ENCODE data around the gene ENTPD8.
A peak's percentile ranks its signal among the peaks of the same experiment; 100 is the strongest.
"Not testable (repeated sequence)": the region's sequence is repeated elsewhere in the genome, so short reads cannot be mapped to it uniquely, and the experiment has no call there.

ENTPD8 gene

GRCh38 chr9:137475666-137476065, 34.5 kb upstream of the ENTPD8 start:
- DNase-seq (ENCODE audit: low spot score), result no peak

- no peak for DNase-seq (ENCODE audit: low spot score)
These were observed 33.1 kb upstream of the ENTPD8 start for GRCh38 chr9:137474271-137474670.

- no peak for DNase-seq (ENCODE audit: low spot score)
These were observed 29.6 kb upstream of the ENTPD8 start for GRCh38 chr9:137470785-137471184.

- no peak for DNase-seq (ENCODE audit: low spot score)
These were observed 26.7 kb upstream of the ENTPD8 start for GRCh38 chr9:137467896-137468295.

GRCh38 chr9:137467161-137467581, 26.0 kb upstream of the ENTPD8 start:
- DNase-seq (ENCODE audit: low spot score), result peak; percentile 11

- DNase-seq (ENCODE audit: low spot score), result not testable (repeated sequence)
These were observed 25.4 kb upstream of the ENTPD8 start for GRCh38 chr9:137466389-137467085.

- DNase-seq (ENCODE audit: low spot score), result peak; percentile 14
These were observed 24.7 kb upstream of the ENTPD8 start for GRCh38 chr9:137465720-137466388.

- peak; percentile 16 for DNase-seq (ENCODE audit: low spot score)
These were observed 24.0 kb upstream of the ENTPD8 start for GRCh38 chr9:137465000-137465719.

GRCh38 chr9:137464291-137464999, 23.3 kb upstream of the ENTPD8 start:
- no peak for DNase-seq (ENCODE audit: low spot score)

- DNase-seq (ENCODE audit: low spot score), result no peak
These were observed 22.8 kb upstream of the ENTPD8 start for GRCh38 chr9:137463931-137464290.

- DNase-seq (ENCODE audit: low spot score), result no peak
These were observed 22.1 kb upstream of the ENTPD8 start for GRCh38 chr9:137462986-137463930.

- DNase-seq (ENCODE audit: low spot score), result no peak
These were observed 21.3 kb upstream of the ENTPD8 start for GRCh38 chr9:137462396-137462985.

- no peak for DNase-seq (ENCODE audit: low spot score)
These were observed 20.7 kb upstream of the ENTPD8 start for GRCh38 chr9:137461663-137462395.

- no peak for DNase-seq (ENCODE audit: low spot score)
These were observed 20.1 kb upstream of the ENTPD8 start for GRCh38 chr9:137461316-137461662.

GRCh38 chr9:137460363-137461315, 19.5 kb upstream of the ENTPD8 start:
- DNase-seq (ENCODE audit: low spot score), result no peak

GRCh38 chr9:137459601-137460362, 18.6 kb upstream of the ENTPD8 start:
- no peak for DNase-seq (ENCODE audit: low spot score)

- DNase-seq (ENCODE audit: low spot score), result peak; percentile 100
These were observed 18.0 kb upstream of the ENTPD8 start, which contains the start of gene NSMF for GRCh38 chr9:137459152-137459600. Gene NSMF (minus strand): TSS chr9:137459334. CDS start chr9:137459102, 232 bp downstream.

Measured in D341Med (cell line).